ENCODE measurements around the gene METTL25B. TPM values are rescaled to one million over a fixed set of nuclear protein-coding genes. Genes with fewer than 3 reads are reported as not detected.

Gene METTL25B
- total and polyA plus RNA-seq, 2 of the 13 experiments (the other 11 are each of a cell fraction or from before 2014, with no cell fraction given): 11.9 to 24.0 TPM

- no peak for TF ChIP-seq THRA (CRISPR knock-in tag; IDR thresholded peaks at IDR 0.05; ENCODE audit: borderline replicate concordance)
- TF ChIP-seq ZBTB7B (CRISPR knock-in tag; IDR thresholded peaks at IDR 0.05): 0 out of 2 replicates have a peak, but pooled peaks have one; percentile 15
- TF ChIP-seq ZNF331 (CRISPR knock-in tag; IDR thresholded peaks at IDR 0.05): no peak
- TF ChIP-seq POLR2AphosphoS2 (IDR thresholded peaks at IDR 0.05; ENCODE audit: low read depth, low read length): no peak
- no peak for TF ChIP-seq REL (CRISPR knock-in tag; conservative IDR thresholded peaks at IDR 0.05)
- TF ChIP-seq ZNF777 (CRISPR knock-in tag; IDR thresholded peaks at IDR 0.05): peak; percentile 60
- no peak for TF ChIP-seq ARID3A (IDR thresholded peaks at IDR 0.05; ENCODE audit: low read depth, low read length)
- no peak for TF ChIP-seq ZFYVE20 (CRISPR knock-in tag; IDR thresholded peaks at IDR 0.05; ENCODE audit: borderline replicate concordance, low read depth)
- TF ChIP-seq ZBTB39 (CRISPR knock-in tag; IDR thresholded peaks at IDR 0.05): no peak
- TF ChIP-seq, protein P1, sequence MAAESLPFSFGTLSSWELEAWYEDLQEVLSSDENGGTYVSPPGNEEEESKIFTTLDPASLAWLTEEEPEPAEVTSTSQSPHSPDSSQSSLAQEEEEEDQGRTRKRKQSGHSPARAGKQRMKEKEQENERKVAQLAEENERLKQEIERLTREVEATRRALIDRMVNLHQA (CRISPR knock-in tag; IDR thresholded peaks at IDR 0.05): no peak
- TF ChIP-seq DNMT1 (CRISPR knock-in tag; IDR thresholded peaks at IDR 0.05): no peak
- no peak for TF ChIP-seq ZNF644 (CRISPR knock-in tag; IDR thresholded peaks at IDR 0.05; ENCODE audit: low read depth)
- no peak for TF ChIP-seq ZMAT3 (CRISPR knock-in tag; conservative IDR thresholded peaks at IDR 0.05)
- TF ChIP-seq PTBP1 (IDR thresholded peaks at IDR 0.05; ENCODE audit: low read depth, low read length, poor library complexity, severe bottlenecking): no peak
- no peak for TF ChIP-seq GTF2F1 (IDR thresholded peaks at IDR 0.05; ENCODE audit: low read length)
- TF ChIP-seq DMAP1 (CRISPR knock-in tag; IDR thresholded peaks at IDR 0.05): peak; percentile 97
- TF ChIP-seq ZNF431 (CRISPR knock-in tag; IDR thresholded peaks at IDR 0.05; ENCODE audit: borderline replicate concordance, low read depth): no peak
- peak; percentile 38; the same call in 1 of the 2 replicates for TF ChIP-seq ZMYM4 (CRISPR knock-in tag; IDR thresholded peaks at IDR 0.05)
- TF ChIP-seq HIVEP1 (CRISPR knock-in tag; IDR thresholded peaks at IDR 0.05): peak; percentile 97
- no peak for TF ChIP-seq ZFP36L2 (CRISPR knock-in tag; IDR thresholded peaks at IDR 0.05)
- no peak for TF ChIP-seq NR1H2 (CRISPR knock-in tag; IDR thresholded peaks at IDR 0.05; ENCODE audit: borderline replicate concordance, low read depth)
- no peak for TF ChIP-seq ARNT (IDR thresholded peaks at IDR 0.05)
- peak; percentile 92 for TF ChIP-seq HOXA3 (CRISPR knock-in tag; IDR thresholded peaks at IDR 0.05)
- TF ChIP-seq, protein P2, sequence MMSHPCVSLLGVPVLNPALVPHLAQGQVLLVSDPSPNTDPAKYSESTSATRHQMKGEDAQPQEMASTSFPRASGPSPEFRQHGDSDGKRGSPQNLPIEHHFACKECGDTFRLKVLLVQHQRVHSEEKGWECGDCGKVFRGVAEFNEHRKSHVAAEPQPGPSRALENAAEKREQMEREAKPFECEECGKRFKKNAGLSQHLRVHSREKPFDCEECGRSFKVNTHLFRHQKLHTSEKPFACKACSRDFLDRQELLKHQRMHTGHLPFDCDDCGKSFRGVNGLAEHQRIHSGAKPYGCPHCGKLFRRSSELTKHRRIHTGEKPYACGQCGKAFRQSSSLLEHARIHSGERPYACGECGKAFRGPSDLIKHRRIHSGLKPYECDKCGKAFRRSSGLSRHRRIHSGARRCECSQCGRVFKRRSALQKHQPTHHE (CRISPR knock-in tag; IDR thresholded peaks at IDR 0.05; ENCODE audit: borderline replicate concordance): peak; percentile 89; the same call in 1 of the 2 replicates
- TF ChIP-seq GABPB1 (CRISPR knock-in tag; IDR thresholded peaks at IDR 0.05): peak; percentile 98
- TF ChIP-seq ZNF138 (CRISPR knock-in tag; IDR thresholded peaks at IDR 0.05; ENCODE audit: low read depth): no peak
These were observed 12.6 kb downstream of the METTL25B start, which contains the start of gene MRPL24 (continued) for GRCh38 chr1:156740741-156741480.

All from HepG2 (cell line).